ENCODE results near the gene RPS6KA5. TPM values are rescaled to one million over a fixed set of nuclear protein-coding genes. Genes with fewer than 3 reads are reported as not detected.

Gene RPS6KA5
- total RNA-seq, 1 donor from 2014 or later = 4.4 TPM

DNA sequence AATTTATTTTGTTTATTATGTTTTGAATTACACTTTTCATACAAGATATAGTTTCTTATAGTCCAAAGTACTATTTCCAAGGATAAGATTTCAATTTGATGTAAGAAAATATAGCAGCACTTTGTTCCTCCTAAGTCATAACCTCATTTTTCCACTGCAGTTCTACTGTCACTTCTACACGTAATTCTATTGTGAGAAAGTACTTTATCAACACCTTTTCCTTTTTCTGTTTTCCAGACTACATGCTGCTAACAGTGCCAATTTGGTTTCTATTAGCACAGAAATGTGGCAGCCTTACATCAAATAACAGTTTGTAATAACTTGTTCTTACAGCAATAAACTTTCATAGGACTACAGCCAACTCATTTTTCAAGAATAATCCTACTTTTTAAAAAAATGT is 45.0 kb downstream of the RPS6KA5 start:
- no peaks in the 10 kb centered on the region for H3K36me3 Mint-ChIP-seq (ENCODE audit: insufficient read depth)
- H3K27ac Mint-ChIP-seq = no peak overlapping the region
- H3K27me3 Mint-ChIP-seq = no peaks in the 10 kb centered on the region
- TF ChIP-seq, protein P1, sequence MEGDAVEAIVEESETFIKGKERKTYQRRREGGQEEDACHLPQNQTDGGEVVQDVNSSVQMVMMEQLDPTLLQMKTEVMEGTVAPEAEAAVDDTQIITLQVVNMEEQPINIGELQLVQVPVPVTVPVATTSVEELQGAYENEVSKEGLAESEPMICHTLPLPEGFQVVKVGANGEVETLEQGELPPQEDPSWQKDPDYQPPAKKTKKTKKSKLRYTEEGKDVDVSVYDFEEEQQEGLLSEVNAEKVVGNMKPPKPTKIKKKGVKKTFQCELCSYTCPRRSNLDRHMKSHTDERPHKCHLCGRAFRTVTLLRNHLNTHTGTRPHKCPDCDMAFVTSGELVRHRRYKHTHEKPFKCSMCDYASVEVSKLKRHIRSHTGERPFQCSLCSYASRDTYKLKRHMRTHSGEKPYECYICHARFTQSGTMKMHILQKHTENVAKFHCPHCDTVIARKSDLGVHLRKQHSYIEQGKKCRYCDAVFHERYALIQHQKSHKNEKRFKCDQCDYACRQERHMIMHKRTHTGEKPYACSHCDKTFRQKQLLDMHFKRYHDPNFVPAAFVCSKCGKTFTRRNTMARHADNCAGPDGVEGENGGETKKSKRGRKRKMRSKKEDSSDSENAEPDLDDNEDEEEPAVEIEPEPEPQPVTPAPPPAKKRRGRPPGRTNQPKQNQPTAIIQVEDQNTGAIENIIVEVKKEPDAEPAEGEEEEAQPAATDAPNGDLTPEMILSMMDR (IDR thresholded peaks at IDR 0.05; ENCODE audit: unreplicated experiment) = no peak
- H3K9me3 Mint-ChIP-seq (ENCODE audit: low read depth) = no peaks in the 10 kb centered on the region
- no peak for DNase-seq (ENCODE audit: low spot score, unreplicated experiment)
- H3K4me3 Mint-ChIP-seq (ENCODE audit: low read depth) = no peak overlapping the region
- H3K4me1 Mint-ChIP-seq (ENCODE audit: low read depth) = no peaks in the 10 kb centered on the region

- Mint-ChIP-seq H3K9me3 (ENCODE audit: low read depth) (no peaks in the 10 kb centered on the region), H3K27ac (no peak overlapping the region), H3K36me3 (ENCODE audit: insufficient read depth) (no peaks in the 10 kb centered on the region), H3K4me1 (ENCODE audit: low read depth) (peaks cover 6% of the 10 kb centered on the region), H3K27me3 (no peaks in the 10 kb centered on the region), H3K4me3 (ENCODE audit: low read depth) (no peak overlapping the region)
- TF ChIP-seq, protein P1 (IDR thresholded peaks at IDR 0.05; ENCODE audit: unreplicated experiment) = no peak
- DNase-seq (ENCODE audit: low spot score, unreplicated experiment) = no peak
Measured at GRCh38 chr14:91012045-91012444, 48.4 kb downstream of the RPS6KA5 start.

GRCh38 chr14:91010153-91010533 is 50.3 kb downstream of the RPS6KA5 start:
- Mint-ChIP-seq H3K4me3 (ENCODE audit: low read depth) (no peak overlapping the region), H3K27ac (no peak overlapping the region), H3K4me1 (ENCODE audit: low read depth) (peaks cover 8% of the 10 kb centered on the region), H3K36me3 (ENCODE audit: insufficient read depth) (no peaks in the 10 kb centered on the region), H3K9me3 (ENCODE audit: low read depth) (no peaks in the 10 kb centered on the region), H3K27me3 (no peaks in the 10 kb centered on the region)
- TF ChIP-seq, protein P1 (IDR thresholded peaks at IDR 0.05; ENCODE audit: unreplicated experiment) = no peak
- DNase-seq (ENCODE audit: low spot score, unreplicated experiment) = no peak

GRCh38 chr14:91009501-91010152 is 50.8 kb downstream of the RPS6KA5 start:
- Mint-ChIP-seq H3K9me3 (ENCODE audit: low read depth) (no peaks in the 10 kb centered on the region), H3K4me1 (ENCODE audit: low read depth) (peaks cover 8% of the 10 kb centered on the region), H3K4me3 (ENCODE audit: low read depth) (no peak overlapping the region), H3K27me3 (no peaks in the 10 kb centered on the region), H3K27ac (no peak overlapping the region), H3K36me3 (ENCODE audit: insufficient read depth) (no peaks in the 10 kb centered on the region)
- no peak for DNase-seq (ENCODE audit: low spot score, unreplicated experiment)
- TF ChIP-seq, protein P1 (IDR thresholded peaks at IDR 0.05; ENCODE audit: unreplicated experiment) = no peak

- no peaks in the 10 kb centered on the region for H3K36me3 Mint-ChIP-seq (ENCODE audit: insufficient read depth)
- TF ChIP-seq, protein P1 (IDR thresholded peaks at IDR 0.05; ENCODE audit: unreplicated experiment) = no peak
- DNase-seq (ENCODE audit: low spot score, unreplicated experiment) = no peak
- H3K4me1 Mint-ChIP-seq (ENCODE audit: low read depth) = peaks cover 8% of the 10 kb centered on the region
- H3K9me3 Mint-ChIP-seq (ENCODE audit: low read depth) = peaks cover 2% of the 10 kb centered on the region
- H3K4me3 Mint-ChIP-seq (ENCODE audit: low read depth) = no peak overlapping the region
- no peaks in the 10 kb centered on the region for H3K27me3 Mint-ChIP-seq
- H3K27ac Mint-ChIP-seq = no peak overlapping the region
Measured at GRCh38 chr14:91008759-91009409, 51.6 kb downstream of the RPS6KA5 start.
